HepG2 (cell line): Measurements from ENCODE around the gene CAND1. TPM values are rescaled to one million over a fixed set of nuclear protein-coding genes. Genes with fewer than 3 reads are reported as not detected.
A peak's percentile ranks its signal among the peaks of the same experiment; 100 is the strongest.

Experiments
- BORCS8-MEF2B ChIP-seq: sonication (generic); formaldehyde crosslinking; IDR thresholded peaks from 2 replicates; pipeline ENCODE4 v1.8.0; 2022; ENCODE audit warnings: mild to moderate bottlenecking, missing genetic modification reagents
- ETV6 ChIP-seq: sonication (generic); formaldehyde crosslinking; conservative IDR thresholded peaks from 2 replicates; pipeline ENCODE4 v1.4.0; 2020; ENCODE audit warnings: missing genetic modification reagents
- JUND ChIP-seq: sonication (generic); formaldehyde crosslinking; IDR thresholded peaks from 2 replicates; pipeline ENCODE4 v1.8.0; 2022; ENCODE audit warnings: mild to moderate bottlenecking, missing genetic modification reagents
- MAFG ChIP-seq: sonication (generic); formaldehyde crosslinking; IDR thresholded peaks from 2 replicates; pipeline ENCODE4 v1.5.1; 2020; ENCODE audit warnings: mild to moderate bottlenecking, missing genetic modification reagents
- MIER3 ChIP-seq: IDR thresholded peaks from 2 replicates; pipeline ENCODE4 v1.6.1; 2016; ENCODE audit warnings: missing compliant biosample characterization, borderline replicate concordance
- MXD4 ChIP-seq: IDR thresholded peaks from 2 replicates; pipeline ENCODE4 v1.6.1; 2016; ENCODE audit warnings: mild to moderate bottlenecking, missing biosample characterization, missing genetic modification reagents
- NFE2 ChIP-seq: sonication (generic); formaldehyde crosslinking; IDR thresholded peaks from 2 replicates; pipeline ENCODE4 v1.4.0; 2020; ENCODE audit warnings: missing genetic modification reagents
- NFKB2 ChIP-seq: sonication (generic); formaldehyde crosslinking; IDR thresholded peaks from 2 replicates; pipeline ENCODE4 v1.4.0; 2020; ENCODE audit warnings: missing genetic modification reagents, borderline replicate concordance
- RNF2 ChIP-seq: fragments of 450-650 bp; conservative IDR thresholded peaks from 2 replicates; pipeline ENCODE4 v1.6.1; 2016; ENCODE audit warnings: low read depth
- RXRA ChIP-seq: sonication (generic); formaldehyde crosslinking; IDR thresholded peaks from 2 replicates; pipeline ENCODE4 v1.5.1; 2020; ENCODE audit warnings: missing genetic modification reagents
- U2AF1 ChIP-seq: fragments of 200-400 bp; formaldehyde crosslinking; optimal IDR thresholded peaks from 2 replicates; pipeline ENCODE3; 2017; ENCODE audit warnings: mild to moderate bottlenecking, low read depth, low read length
- ZC3H4 ChIP-seq: sonication (generic); formaldehyde crosslinking; IDR thresholded peaks from 2 replicates; pipeline ENCODE4 v1.4.0; 2020; ENCODE audit warnings: missing genetic modification reagents, borderline replicate concordance
- ZFP36 ChIP-seq: fragments of 150-350 bp; IDR thresholded peaks from 2 replicates; pipeline ENCODE4 v1.6.1; 2018; ENCODE audit warnings: borderline replicate concordance, low read length, low read depth; ENCODE audit not compliant: partially characterized antibody
- ZFP82 ChIP-seq: sonication (generic); formaldehyde crosslinking; IDR thresholded peaks from 2 replicates; pipeline ENCODE4 v1.5.1; 2020; ENCODE audit warnings: mild to moderate bottlenecking, missing genetic modification reagents, borderline replicate concordance
- ZNF253 ChIP-seq: sonication (generic); formaldehyde crosslinking; IDR thresholded peaks from 2 replicates; pipeline ENCODE4 v1.8.0; 2022; ENCODE audit warnings: mild to moderate bottlenecking, missing genetic modification reagents, borderline replicate concordance
- ZNF331 ChIP-seq: sonication (generic); formaldehyde crosslinking; IDR thresholded peaks from 2 replicates; pipeline ENCODE4 v1.4.0; 2020; ENCODE audit warnings: missing genetic modification reagents
- ZNF441 ChIP-seq: sonication (generic); formaldehyde crosslinking; IDR thresholded peaks from 2 replicates; pipeline ENCODE4 v1.7.0; 2021; ENCODE audit warnings: missing genetic modification reagents, borderline replicate concordance
- ZNF850 ChIP-seq: sonication (generic); formaldehyde crosslinking; conservative IDR thresholded peaks from 2 replicates; pipeline ENCODE4 v1.9.0; 2021; ENCODE audit warnings: mild to moderate bottlenecking, missing genetic modification reagents
- ZSCAN5A ChIP-seq: sonication (generic); formaldehyde crosslinking; IDR thresholded peaks from 2 replicates; pipeline ENCODE4 v1.8.0; 2022; ENCODE audit warnings: mild to moderate bottlenecking, missing genetic modification reagents, borderline replicate concordance
- polyA plus RNA-seq, 8 experiments: library from polyadenylated mRNA; depleted of rRNA in 3 of 8; stranded (reverse) in 7 of 8; unstranded in 1 of 8; fragments of >200 nt; fragmentation: Illumina TruSeq in 4 of 8; extraction: Trizol in 4 of 8; gene quantifications; 2 replicates each; pipeline versions ENCODE4 v1.2.1 to v1.2.3, GENCODE V29; 2011 to 2016; ENCODE audit warnings: low read depth in 4 of 8, missing spikeins in 1 of 8, mixed read lengths in 1 of 8; ENCODE audit not compliant: insufficient read depth in 1 of 8
- total RNA-seq, 5 experiments: library from RNA; depleted of rRNA; stranded (reverse); fragments of >200 nt; fragmentation: Illumina TruSeq; extraction: Trizol; gene quantifications; 2 replicates each; pipeline ENCODE4 v1.2.3, GENCODE V29; 2016; ENCODE audit warnings: low read depth in 1 of 5
- TF ChIP-seq, protein P1 (sequence below): sonication (generic); formaldehyde crosslinking; IDR thresholded peaks from 2 replicates; pipeline ENCODE4 v1.4.0; 2020; ENCODE audit warnings: missing genetic modification reagents, borderline replicate concordance
- TF ChIP-seq, protein P2 (sequence below): sonication (generic); formaldehyde crosslinking; IDR thresholded peaks from 2 replicates; pipeline ENCODE4 v1.5.0; 2020; ENCODE audit warnings: missing genetic modification reagents
- TF ChIP-seq, protein P3 (sequence below): sonication (generic); formaldehyde crosslinking; IDR thresholded peaks from 2 replicates; pipeline ENCODE4 v1.8.0; 2022; ENCODE audit warnings: missing genetic modification reagents, low read depth, mild to moderate bottlenecking, borderline replicate concordance

The CAND1 gene
- total and polyA plus RNA-seq, 2 of the 13 experiments (the other 11 are each of a cell fraction or from before 2014, with no cell fraction given) = 56.2 to 138 TPM

GRCh38 chr12:67268335-67268895 lies 743 bp upstream of the CAND1 start (continued):
- TF ChIP-seq, protein P1, sequence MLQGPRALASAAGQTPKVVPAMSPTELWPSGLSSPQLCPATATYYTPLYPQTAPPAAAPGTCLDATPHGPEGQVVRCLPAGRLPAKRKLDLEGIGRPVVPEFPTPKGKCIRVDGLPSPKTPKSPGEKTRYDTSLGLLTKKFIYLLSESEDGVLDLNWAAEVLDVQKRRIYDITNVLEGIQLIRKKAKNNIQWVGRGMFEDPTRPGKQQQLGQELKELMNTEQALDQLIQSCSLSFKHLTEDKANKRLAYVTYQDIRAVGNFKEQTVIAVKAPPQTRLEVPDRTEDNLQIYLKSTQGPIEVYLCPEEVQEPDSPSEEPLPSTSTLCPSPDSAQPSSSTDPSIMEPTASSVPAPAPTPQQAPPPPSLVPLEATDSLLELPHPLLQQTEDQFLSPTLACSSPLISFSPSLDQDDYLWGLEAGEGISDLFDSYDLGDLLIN (CRISPR knock-in tag) = 0 out of 2 replicates have a peak, but pooled peaks have one; percentile 3
- 0 out of 2 replicates have a peak, but pooled peaks have one; percentile 22 for TF ChIP-seq NFKB2 (CRISPR knock-in tag)
- no peak for TF ChIP-seq ETV6 (CRISPR knock-in tag)
- no peak; the same call in 1 of the 2 replicates for TF ChIP-seq RXRA
- no peak for TF ChIP-seq ZNF253 (CRISPR knock-in tag)
- TF ChIP-seq, protein P2, sequence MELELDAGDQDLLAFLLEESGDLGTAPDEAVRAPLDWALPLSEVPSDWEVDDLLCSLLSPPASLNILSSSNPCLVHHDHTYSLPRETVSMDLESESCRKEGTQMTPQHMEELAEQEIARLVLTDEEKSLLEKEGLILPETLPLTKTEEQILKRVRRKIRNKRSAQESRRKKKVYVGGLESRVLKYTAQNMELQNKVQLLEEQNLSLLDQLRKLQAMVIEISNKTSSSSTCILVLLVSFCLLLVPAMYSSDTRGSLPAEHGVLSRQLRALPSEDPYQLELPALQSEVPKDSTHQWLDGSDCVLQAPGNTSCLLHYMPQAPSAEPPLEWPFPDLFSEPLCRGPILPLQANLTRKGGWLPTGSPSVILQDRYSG (CRISPR knock-in tag) = no peak
- TF ChIP-seq, protein P3, sequence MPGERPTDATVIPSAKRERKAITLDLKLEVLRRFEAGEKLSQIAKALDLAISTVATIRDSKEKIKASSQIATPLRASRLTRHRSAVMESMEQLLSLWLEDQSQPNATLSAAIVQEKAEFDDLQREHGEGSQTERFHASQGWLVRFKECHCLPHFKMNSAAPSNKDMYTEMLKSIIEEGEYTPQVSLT (CRISPR knock-in tag) = no peak
- no peak for TF ChIP-seq ZSCAN5A (CRISPR knock-in tag)
- TF ChIP-seq MIER3 (CRISPR knock-in tag) = no peak; the same call in 1 of the 2 replicates
- peak; percentile 30 for TF ChIP-seq U2AF1
- no peak for TF ChIP-seq ZFP36
- TF ChIP-seq MAFG (CRISPR knock-in tag) = no peak
- TF ChIP-seq ZNF850 (CRISPR knock-in tag) = 0 out of 2 replicates have a peak, but pooled peaks have one; percentile 9
- no peak for TF ChIP-seq JUND (CRISPR knock-in tag)
- no peak for TF ChIP-seq ZC3H4
- no peak for TF ChIP-seq ZNF331 (CRISPR knock-in tag)
- TF ChIP-seq BORCS8-MEF2B = peak; percentile 32; the same call in 1 of the 2 replicates
- 0 out of 2 replicates have a peak, but pooled peaks have one; percentile 72 for TF ChIP-seq ZFP82
- TF ChIP-seq ZNF441 (CRISPR knock-in tag) = peak; percentile 82; the same call in 1 of the 2 replicates
- no peak for TF ChIP-seq RNF2
- no peak for TF ChIP-seq NFE2 (CRISPR knock-in tag)
- TF ChIP-seq MXD4 = no peak
